HL-60 (cell line): ENCODE measurements around the gene POLR2C.

Experiments used
- CTCF ChIP-seq: IDR thresholded peaks from one replicate; pipeline ENCODE4 v1.5.1; 2011; ENCODE audit warnings: low read length, control low read depth, inconsistent platforms; ENCODE audit not compliant: insufficient read depth
- GABPA ChIP-seq: IDR thresholded peaks from 2 replicates; pipeline ENCODE4 v1.6.1; 2012; ENCODE audit warnings: low read depth
- POLR2AphosphoS5 ChIP-seq: IDR thresholded peaks from 2 replicates; pipeline ENCODE4 v1.6.1; 2012; ENCODE audit warnings: low read depth
- REST ChIP-seq: IDR thresholded peaks from 2 replicates; pipeline ENCODE4 v1.6.1; 2012; ENCODE audit warnings: low read depth; ENCODE audit not compliant: insufficient replicate concordance

- TF ChIP-seq CTCF (no peak), POLR2AphosphoS5 (no peak), REST (no peak), GABPA (no peak)
Observed at GRCh38 chr16:57513371-57514102, 51.1 kb downstream of the POLR2C start.
